Keratinocyte (primary cell): ENCODE results near the gene OR52I1. TPM values are rescaled to one million over a fixed set of nuclear protein-coding genes. Genes with fewer than 3 reads are reported as not detected.

Source experiments
- DNase-seq: peaks from one replicate; pipeline ENCODE4 v3.0.0-alpha.2; 2011; ENCODE audit warnings: low read depth, missing footprints, low spot score
- FAIRE-seq: peaks from 2 replicates; lab custom pipeline; 2011; peaks lifted over from hg19 to GRCh38; lab: Jason Lieb, UNC
- H2AFZ ChIP-seq: 2 replicates; pipeline ENCODE4 v1.6.0; 2012; ENCODE audit warnings: low read length, control low read depth, inconsistent platforms; ENCODE audit not compliant: control insufficient read depth
- H3K27ac ChIP-seq: 2 replicates; pipeline ENCODE4 v1.5.1; 2011; ENCODE audit warnings: low read length; ENCODE audit not compliant: control insufficient read depth, insufficient read depth
- H3K27me3 ChIP-seq: 3 replicates; pipeline ENCODE4 v1.6.0; 2011; ENCODE audit warnings: low read length; ENCODE audit not compliant: control insufficient read depth, insufficient read depth; ENCODE audit errors: extremely low read depth
- H3K36me3 ChIP-seq, 2 experiments: 2 replicates in 1 of 2; 3 replicates in 1 of 2; pipeline ENCODE4 v1.5.1; 2011; ENCODE audit warnings: low read length in 2 of 2, mild to moderate bottlenecking in 1 of 2; ENCODE audit not compliant: control insufficient read depth in 2 of 2, insufficient read depth in 2 of 2; ENCODE audit errors: extremely low read depth in 1 of 2
- H3K4me1 ChIP-seq: 3 replicates; pipeline ENCODE4 v1.5.1; 2011; ENCODE audit warnings: low read length; ENCODE audit not compliant: control insufficient read depth, insufficient read depth; ENCODE audit errors: extremely low read depth
- H3K4me2 ChIP-seq: 3 replicates; pipeline ENCODE4 v1.6.0; 2011; ENCODE audit warnings: low read depth, low read length; ENCODE audit not compliant: control insufficient read depth, insufficient read depth; ENCODE audit errors: extremely low read depth
- H3K4me3 ChIP-seq, 3 experiments: fragments of 200-600 bp in 1 of 3; sonication (generic) in 1 of 3; 2 replicates in 2 of 3; 3 replicates in 1 of 3; pipeline ENCODE4 v1.5.1; 2011 to 2016; ENCODE audit warnings: low read length in 3 of 3, mild to moderate bottlenecking in 3 of 3, control low read depth in 2 of 3, inconsistent platforms in 1 of 3, low read depth in 1 of 3, mixed read lengths in 1 of 3, mixed run types in 1 of 3, moderate library complexity in 1 of 3; ENCODE audit not compliant: control insufficient read depth in 2 of 3, insufficient read depth in 2 of 3; ENCODE audit errors: extremely low read depth in 1 of 3
- H3K79me2 ChIP-seq: 2 replicates; pipeline ENCODE4 v1.6.0; 2012; ENCODE audit warnings: low read length; ENCODE audit not compliant: control insufficient read depth, insufficient read depth
- H3K9ac ChIP-seq: 3 replicates; pipeline ENCODE4 v1.6.0; 2011; ENCODE audit warnings: low read length; ENCODE audit not compliant: control insufficient read depth, insufficient read depth; ENCODE audit errors: extremely low read depth
- H3K9me1 ChIP-seq: 3 replicates; pipeline ENCODE4 v1.6.0; 2011; ENCODE audit warnings: low read length; ENCODE audit not compliant: control insufficient read depth, insufficient read depth; ENCODE audit errors: extremely low read depth
- H3K9me3 ChIP-seq: 2 replicates; pipeline ENCODE4 v1.5.1; 2012; ENCODE audit warnings: low read depth, low read length; ENCODE audit not compliant: control insufficient read depth
- H4K20me1 ChIP-seq: 3 replicates; pipeline ENCODE4 v1.6.0; 2011; ENCODE audit warnings: low read length; ENCODE audit not compliant: control insufficient read depth, insufficient read depth; ENCODE audit errors: extremely low read depth
- CTCF ChIP-seq, 3 experiments: IDR thresholded peaks in 1 of 3; conservative IDR thresholded peaks in 1 of 3; optimal IDR thresholded peaks in 1 of 3; 2 replicates in 2 of 3; 3 replicates in 1 of 3; pipeline versions ENCODE3 to v1.5.1; 2011; ENCODE audit warnings: low read length in 3 of 3, mild to moderate bottlenecking in 3 of 3, moderate library complexity in 2 of 3, control low read depth in 1 of 3, inconsistent platforms in 1 of 3; ENCODE audit not compliant: insufficient read depth in 2 of 3; ENCODE audit errors: extremely low read depth in 1 of 3
- EZH2 ChIP-seq: IDR thresholded peaks from one replicate; pipeline ENCODE4 v1.6.1; 2012; ENCODE audit warnings: inconsistent platforms, mild to moderate bottlenecking, low read length, moderate library complexity
- dilution Hi-C: fragments of 300-500 bp; cut with MboI; formaldehyde crosslinking; loops from one replicate; pipeline ENCODE4 v1.7.0; 2020; ENCODE audit warnings: low sequenced_read_pairs; ENCODE audit not compliant: extremely low pct_ligation_motif_present
- polyA plus RNA-seq, 5 experiments: library from polyadenylated mRNA; depleted of rRNA in 3 of 5; stranded (reverse) in 3 of 5; stranded (forward) in 1 of 5; unstranded in 1 of 5; fragments of >200 nt; gene quantifications; 1 replicate in 1 of 5; 2 replicates in 3 of 5; 3 replicates in 1 of 5; pipeline versions ENCODE4 v1.2.1 to v1.2.3, GENCODE V29; 2011 to 2012; ENCODE audit warnings: missing spikeins in 2 of 5, low read depth in 1 of 5, low replicate concordance in 1 of 5

Gene OR52I1
- polyA plus RNA-seq, 1 donor (not counting 4 experiments of a cell fraction or from before 2014, with no cell fraction given), result not detected

GRCh38 chr11:4644233-4644632 is 50.4 kb downstream of the OR52I1 start:
- Histone ChIP-seq H2AFZ (no peak overlapping the region), H3K4me1 (no peaks in the 10 kb centered on the region), H3K27me3 (no peaks in the 10 kb centered on the region), H4K20me1 (no peaks in the 10 kb centered on the region), H3K9me3 (no peaks in the 10 kb centered on the region), H3K36me3 (no peaks in the 10 kb centered on the region), H3K9me1 (no peaks in the 10 kb centered on the region), H3K4me2 (no peak overlapping the region), H3K9ac (no peak overlapping the region), H3K4me3 (no peak overlapping the region), H3K79me2 (no peaks in the 10 kb centered on the region), H3K27ac (no peak overlapping the region)
- TF ChIP-seq EZH2, result no peak
- no peak for TF ChIP-seq CTCF (optimal IDR thresholded peaks at IDR 0.05 in 1 of 3, IDR thresholded peaks at IDR 0.05 in 1 of 3, conservative IDR thresholded peaks at IDR 0.05 in 1 of 3; ENCODE audit: extremely low read depth in 1 of 3, insufficient read depth in 2 of 3, low read length in 3 of 3)
- FAIRE-seq, result no peak
- dilution Hi-C loops, result no loop called here
- no peak for DNase-seq

Other genes starting within 250 kb of the OR52I1 start
- not detected in 3 replicates for gene OR52B4, start 225.7 kb upstream of the OR52I1 start, polyA plus RNA-seq
- gene TRIM21, start 200.3 kb upstream of the OR52I1 start, polyA plus RNA-seq, result 49.5 to 57.1 TPM (median 51.2 TPM) in 3 replicates
- gene OR52K2, start 144.7 kb upstream of the OR52I1 start, polyA plus RNA-seq, result not detected in 3 replicates
- not detected in 3 replicates for gene OR52K1, start 111.4 kb upstream of the OR52I1 start, polyA plus RNA-seq
- not detected in 3 replicates for gene OR52M1, start 48.8 kb upstream of the OR52I1 start, polyA plus RNA-seq
- not detected in 3 replicates for gene OR52I2, start 12.3 kb upstream of the OR52I1 start, polyA plus RNA-seq
- 4.9 to 7.0 TPM (median 6.5 TPM) in 3 replicates for gene TRIM68, start 14.2 kb downstream of the OR52I1 start, polyA plus RNA-seq
- not detected in 3 replicates for gene OR51D1, start 43.4 kb downstream of the OR52I1 start, polyA plus RNA-seq
- gene OR51E1, start 49.9 kb downstream of the OR52I1 start, polyA plus RNA-seq, result not detected in 3 replicates
- gene OR51E2, start 103.8 kb downstream of the OR52I1 start, polyA plus RNA-seq, result 0.03 TPM in 2 of 3 replicates, not detected in the other
- not detected in 3 replicates for gene MMP26, start 110.7 kb downstream of the OR52I1 start, polyA plus RNA-seq
- not detected in 3 replicates for gene OR51F1, start 175.9 kb downstream of the OR52I1 start, polyA plus RNA-seq
- gene OR52R1, start 210.3 kb downstream of the OR52I1 start, polyA plus RNA-seq, result not detected in 3 replicates
- not detected in 3 replicates for gene OR51F2, start 227.3 kb downstream of the OR52I1 start, polyA plus RNA-seq